IMR-90 (cell line): Measurements from ENCODE around the gene PLAAT1. TPM values are rescaled to one million over a fixed set of nuclear protein-coding genes. Genes with fewer than 3 reads are reported as not detected.

Source experiments
- ATAC-seq: fragments of 200-7000 bp; cut with Tn5 transposase; 2 replicates; pipeline ENCODE4 v1.9.1; 2020; ENCODE audit warnings: low read depth, mild to moderate bottlenecking, moderate library complexity
- BruUV-seq: library from RNA; stranded (reverse); fragments of 400-500 nt; replicated peaks from 2 replicates; lab custom pipeline; 2021; lab: Mats Ljungman, UMichigan
- CTCF ChIA-PET: fragments of 300-600 bp; formaldehyde crosslinking; extraction: SDS; loops from one replicate; lab custom pipeline; 2021; ENCODE audit warnings: antibody characterized with exemption; lab: Yijun Ruan, JAX
- POLR2A ChIA-PET: fragments of 300-600 bp; sonication (Branson Sonifier 250); formaldehyde crosslinking; loops from one replicate; lab custom pipeline; 2022; ENCODE audit warnings: antibody characterized with exemption; ENCODE audit not compliant: unreplicated experiment; lab: Charles Lee
- DNase-seq: peaks from one replicate; pipeline ENCODE4 v3.0.0; 2013
- H2AFZ ChIP-seq: replicated peaks from 2 replicates; pipeline ENCODE3; 2013; ENCODE audit warnings: low read length, mild to moderate bottlenecking; ENCODE audit not compliant: poor library complexity
- H2AK5ac ChIP-seq: 2 replicates; pipeline ENCODE4 v1.6.1; 2013; ENCODE audit warnings: low read depth, low read length, inconsistent platforms
- H2AK9ac ChIP-seq: replicated peaks from 2 replicates; pipeline ENCODE3; 2013; ENCODE audit warnings: mild to moderate bottlenecking, low read depth, low read length, moderate library complexity; ENCODE audit not compliant: poor library complexity
- H2BK120ac ChIP-seq: 2 replicates; pipeline ENCODE4 v1.6.1; 2013; ENCODE audit warnings: low read depth, low read length, inconsistent platforms
- H2BK15ac ChIP-seq: 3 replicates; pipeline ENCODE4 v1.6.1; 2013; ENCODE audit warnings: low read depth, low read length, inconsistent platforms
- H2BK20ac ChIP-seq: 2 replicates; pipeline ENCODE4 v1.6.1; 2013; ENCODE audit warnings: low read depth, mild to moderate bottlenecking, inconsistent platforms, low read length, moderate library complexity
- H2BK5ac ChIP-seq: 2 replicates; pipeline ENCODE4 v1.6.1; 2013; ENCODE audit warnings: mild to moderate bottlenecking, low read depth, low read length, inconsistent platforms; ENCODE audit not compliant: poor library complexity, severe bottlenecking
- H3K14ac ChIP-seq: replicated peaks from 2 replicates; pipeline ENCODE4 v1.6.1; 2013; ENCODE audit warnings: low read depth, low read length, inconsistent platforms
- H3K18ac ChIP-seq: 2 replicates; pipeline ENCODE4 v1.6.1; 2013; ENCODE audit warnings: low read depth, low read length, control low read depth
- H3K23ac ChIP-seq: 2 replicates; pipeline ENCODE4 v1.6.1; 2013; ENCODE audit warnings: low read depth, low read length, inconsistent platforms
- H3K27ac ChIP-seq: 2 replicates; pipeline ENCODE4 v1.5.1; 2013; ENCODE audit warnings: mild to moderate bottlenecking, control low read depth, low read length; ENCODE audit not compliant: insufficient read depth
- H3K27me3 ChIP-seq: 2 replicates; pipeline ENCODE4 v1.6.1; 2013; ENCODE audit warnings: low read length; ENCODE audit not compliant: control insufficient read depth, insufficient read depth
- H3K36me3 ChIP-seq: 2 replicates; pipeline ENCODE4 v1.6.1; 2013; ENCODE audit warnings: low read length, mixed read lengths; ENCODE audit not compliant: control insufficient read depth, insufficient read depth
- H3K4ac ChIP-seq: 2 replicates; pipeline ENCODE4 v1.6.1; 2013; ENCODE audit warnings: low read depth, low read length, inconsistent platforms
- H3K4me1 ChIP-seq: 2 replicates; pipeline ENCODE4 v1.6.1; 2013; ENCODE audit warnings: low read length, mixed read lengths; ENCODE audit not compliant: control insufficient read depth, insufficient read depth
- H3K4me2 ChIP-seq: 2 replicates; pipeline ENCODE4 v1.6.1; 2013; ENCODE audit warnings: low read depth, mild to moderate bottlenecking, control low read depth, low read length, moderate library complexity
- H3K4me3 ChIP-seq: 2 replicates; pipeline ENCODE4 v1.5.1; 2013; ENCODE audit warnings: low read depth, mild to moderate bottlenecking, control low read depth, low read length, moderate library complexity; ENCODE audit not compliant: insufficient read depth
- H3K56ac ChIP-seq: 2 replicates; pipeline ENCODE4 v1.6.1; 2013; ENCODE audit warnings: low read length, inconsistent platforms; ENCODE audit not compliant: insufficient read depth; ENCODE audit errors: extremely low read depth
- H3K79me1 ChIP-seq, 2 experiments: 2 replicates each; pipeline ENCODE4 v1.6.1; 2013; ENCODE audit warnings: low read length in 2 of 2, inconsistent platforms in 1 of 2, low read depth in 1 of 2
- H3K9ac ChIP-seq: 2 replicates; pipeline ENCODE4 v1.6.1; 2013; ENCODE audit warnings: low read depth, low read length, control low read depth
- H3K9me1 ChIP-seq: 2 replicates; pipeline ENCODE4 v1.6.1; 2013; ENCODE audit warnings: low read length, inconsistent platforms; ENCODE audit not compliant: insufficient read depth
- H3K9me3 ChIP-seq: 2 replicates; pipeline ENCODE4 v1.6.1; 2013; ENCODE audit warnings: low read length; ENCODE audit not compliant: control insufficient read depth, insufficient read depth
- H4K20me1 ChIP-seq: 2 replicates; pipeline ENCODE4 v1.6.1; 2013; ENCODE audit warnings: low read length, inconsistent platforms; ENCODE audit not compliant: insufficient read depth
- H4K5ac ChIP-seq: 2 replicates; pipeline ENCODE4 v1.6.1; 2013; ENCODE audit warnings: mild to moderate bottlenecking, low read depth, low read length, control low read depth
- H4K8ac ChIP-seq, 2 experiments: 2 replicates each; pipeline ENCODE4 v1.6.1; 2013; ENCODE audit warnings: low read depth in 2 of 2, low read length in 2 of 2, control low read depth in 1 of 2, inconsistent platforms in 1 of 2
- H4K91ac ChIP-seq: 2 replicates; pipeline ENCODE4 v1.6.1; 2013; ENCODE audit warnings: low read depth, low read length, inconsistent platforms; ENCODE audit not compliant: insufficient read depth
- BHLHE40 ChIP-seq: fragments of 150-350 bp; IDR thresholded peaks from 2 replicates; pipeline ENCODE4 v1.6.1; 2016; ENCODE audit warnings: mild to moderate bottlenecking, low read depth, low read length
- POLR2A ChIP-seq: IDR thresholded peaks from 2 replicates; pipeline ENCODE4 v1.6.1; 2012; ENCODE audit warnings: mild to moderate bottlenecking, low read depth, low read length
- RAD21 ChIP-seq: IDR thresholded peaks from 2 replicates; pipeline ENCODE4 v1.6.1; 2012; ENCODE audit warnings: low read length, improper control_type of control experiment
- RCOR1 ChIP-seq: IDR thresholded peaks from 2 replicates; pipeline ENCODE4 v1.6.1; 2012; ENCODE audit warnings: mild to moderate bottlenecking, low read length, improper control_type of control experiment; ENCODE audit not compliant: insufficient replicate concordance
- RFX5 ChIP-seq: IDR thresholded peaks from 2 replicates; pipeline ENCODE4 v1.8.0; 2012; ENCODE audit warnings: low read depth, mild to moderate bottlenecking, low read length, moderate library complexity
- WGBS, 2 experiments: methylation state at CpG; one replicate each; pipeline versions ENCODE4 v1.1.5 to v1.1.7; 2013; ENCODE audit warnings: missing lambda C conversion rate in 2 of 2; ENCODE audit not compliant: insufficient read length in 1 of 2; ENCODE audit errors: extremely low coverage in 2 of 2; 5-methylcytosine and 5-hydroxymethylcytosine counted together
- dilution Hi-C: fragments of 300-500 bp; cut with HindIII; formaldehyde crosslinking; loops from one replicate; pipeline ENCODE4 v1.14.3; 2018; ENCODE audit warnings: low sequenced_read_pairs; ENCODE audit not compliant: unreplicated experiment
- in situ Hi-C: fragments of 300-500 bp; cut with MboI; formaldehyde crosslinking; loops from 3 replicates; pipeline ENCODE4 v1.14.3; 2019; ENCODE audit warnings: low sequenced_read_pairs, inconsistent platforms, mixed read lengths
- intact Hi-C: fragments of 100-400 bp; cut with micrococcal nuclease; formaldehyde crosslinking; loops from 2 replicates; pipeline ENCODE4 v1.10.0; 2022
- polyA plus RNA-seq, 3 experiments: library from polyadenylated mRNA; depleted of rRNA; stranded (reverse); fragments of >200 nt; gene quantifications; 2 replicates each; pipeline ENCODE4 v1.2.3, GENCODE V29; 2012; ENCODE audit warnings: low replicate concordance in 1 of 3
- total RNA-seq: library from RNA; depleted of rRNA; stranded (reverse); fragments of >200 nt; gene quantifications from 2 replicates; pipeline ENCODE4 v1.2.3, GENCODE V29; 2012
- TF ChIP-seq, protein P1 (sequence below): conservative IDR thresholded peaks from 2 replicates; pipeline ENCODE4 v1.5.1; 2012; ENCODE audit warnings: mild to moderate bottlenecking, low read depth, low read length, improper control_type of control experiment

PLAAT1 gene
- total and polyA plus RNA-seq, 2 of the 4 experiments (the other 2 are of a cell fraction): 0.54 to 0.68 TPM

GRCh38 chr3:193211984-193212383, 29.0 kb upstream of the PLAAT1 start:
- no peak overlapping the region for H3K18ac ChIP-seq
- WGBS, 2 experiments: no CpG with 5 or more reads among the region's 1 CpG
- H2BK5ac ChIP-seq: no peak overlapping the region
- H2AFZ ChIP-seq: no peak overlapping the region
- no peak for ATAC-seq
- no peak overlapping the region for H3K4me2 ChIP-seq
- TF ChIP-seq, protein P1, sequence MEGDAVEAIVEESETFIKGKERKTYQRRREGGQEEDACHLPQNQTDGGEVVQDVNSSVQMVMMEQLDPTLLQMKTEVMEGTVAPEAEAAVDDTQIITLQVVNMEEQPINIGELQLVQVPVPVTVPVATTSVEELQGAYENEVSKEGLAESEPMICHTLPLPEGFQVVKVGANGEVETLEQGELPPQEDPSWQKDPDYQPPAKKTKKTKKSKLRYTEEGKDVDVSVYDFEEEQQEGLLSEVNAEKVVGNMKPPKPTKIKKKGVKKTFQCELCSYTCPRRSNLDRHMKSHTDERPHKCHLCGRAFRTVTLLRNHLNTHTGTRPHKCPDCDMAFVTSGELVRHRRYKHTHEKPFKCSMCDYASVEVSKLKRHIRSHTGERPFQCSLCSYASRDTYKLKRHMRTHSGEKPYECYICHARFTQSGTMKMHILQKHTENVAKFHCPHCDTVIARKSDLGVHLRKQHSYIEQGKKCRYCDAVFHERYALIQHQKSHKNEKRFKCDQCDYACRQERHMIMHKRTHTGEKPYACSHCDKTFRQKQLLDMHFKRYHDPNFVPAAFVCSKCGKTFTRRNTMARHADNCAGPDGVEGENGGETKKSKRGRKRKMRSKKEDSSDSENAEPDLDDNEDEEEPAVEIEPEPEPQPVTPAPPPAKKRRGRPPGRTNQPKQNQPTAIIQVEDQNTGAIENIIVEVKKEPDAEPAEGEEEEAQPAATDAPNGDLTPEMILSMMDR: no peak
- TF ChIP-seq RAD21: no peak
- TF ChIP-seq RCOR1: no peak
- TF ChIP-seq RFX5: no peak
- no peak for TF ChIP-seq POLR2A
- no peak for TF ChIP-seq BHLHE40
- DNase-seq: no peak
- H3K4me3 ChIP-seq: no peak overlapping the region
- no peak overlapping the region for H2BK15ac ChIP-seq
- H3K79me1 ChIP-seq: no peaks in the 10 kb centered on the region
- ChIA-PET CTCF (no interaction called here), POLR2A (no interaction called here)
- no peaks in the 10 kb centered on the region for H3K36me3 ChIP-seq
- no peaks in the 10 kb centered on the region for H3K4me1 ChIP-seq
- H4K8ac ChIP-seq: no peak overlapping the region
- no peak overlapping the region for H3K23ac ChIP-seq
- no peak overlapping the region for H4K91ac ChIP-seq
- no peak overlapping the region for H3K56ac ChIP-seq
- in situ Hi-C loops (no loop called here), dilution Hi-C loops (no loop called here), intact Hi-C loops (no loop called here)
- no peak overlapping the region for H2BK120ac ChIP-seq
- no peaks in the 10 kb centered on the region for H3K27me3 ChIP-seq
- H2AK5ac ChIP-seq: no peak overlapping the region
- H4K5ac ChIP-seq: no peak overlapping the region
- no peaks in the 10 kb centered on the region; the same call in 1 of the 2 replicates for H3K9me3 ChIP-seq
- H3K4ac ChIP-seq: no peak overlapping the region
- H3K27ac ChIP-seq: no peak overlapping the region
- no peak overlapping the region for H3K9ac ChIP-seq
- no peaks in the 10 kb centered on the region for H3K9me1 ChIP-seq
- H4K20me1 ChIP-seq: no peaks in the 10 kb centered on the region
- no peak overlapping the region for H3K14ac ChIP-seq
- no TSS peak for BruUV-seq
- H2AK9ac ChIP-seq: no peak overlapping the region
- no peak overlapping the region for H2BK20ac ChIP-seq
